ENCODE measurements around the gene ZNF414.

Gene ZNF414

GRCh38 chr19:8531470-8531869 lies 17.5 kb upstream of the ZNF414 start (continued):
- no peak for TF ChIP-seq ARNTL (CRISPR knock-in tag; IDR thresholded peaks at IDR 0.05; ENCODE audit: borderline replicate concordance, low read depth)

DNA sequence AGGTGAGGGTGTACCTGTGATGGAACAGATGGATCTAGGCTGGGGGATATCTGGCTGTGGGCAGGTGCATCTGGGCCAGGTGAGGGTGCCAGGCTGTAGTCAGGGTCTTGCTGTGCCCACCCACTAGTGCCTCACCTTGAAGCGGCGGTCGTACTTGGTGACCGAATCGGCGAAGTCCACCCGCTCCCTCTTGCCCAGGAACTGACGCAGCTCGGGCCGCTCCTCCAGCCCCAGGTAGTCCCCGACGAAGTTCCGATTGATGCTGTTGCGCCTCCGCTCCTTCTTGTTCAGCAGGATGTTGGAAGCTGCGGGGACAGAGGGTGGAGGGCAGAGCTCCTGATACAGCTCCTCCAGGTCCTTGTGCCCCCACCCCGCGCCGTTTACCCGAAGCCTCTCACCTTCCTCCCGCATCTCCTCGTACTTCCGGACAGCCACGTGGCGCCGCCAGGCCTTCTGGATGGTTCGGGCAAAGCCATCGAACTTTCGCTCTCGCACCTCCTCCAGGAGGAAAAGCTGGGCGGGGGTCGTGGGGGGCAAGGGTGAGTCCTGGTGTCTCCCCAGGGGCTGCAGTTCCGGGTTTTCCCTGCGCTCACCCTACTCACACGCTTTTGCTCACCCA lies 16.2 kb upstream of the ZNF414 start:
- TF ChIP-seq ARNTL (CRISPR knock-in tag; IDR thresholded peaks at IDR 0.05; ENCODE audit: borderline replicate concordance, low read depth) (no peak), ISL1 (CRISPR knock-in tag; IDR thresholded peaks at IDR 0.05) (no peak), CREB5 (CRISPR knock-in tag; IDR thresholded peaks at IDR 0.05; ENCODE audit: low read depth) (no peak), CSDC2 (CRISPR knock-in tag; IDR thresholded peaks at IDR 0.05) (no peak), RARB (CRISPR knock-in tag; IDR thresholded peaks at IDR 0.05) (no peak), ESRRG (CRISPR knock-in tag; IDR thresholded peaks at IDR 0.05) (no peak), ZNF8 (CRISPR knock-in tag; IDR thresholded peaks at IDR 0.05) (no peak), TOX (CRISPR knock-in tag; IDR thresholded peaks at IDR 0.05; ENCODE audit: borderline replicate concordance) (no peak), ZFP3 (CRISPR knock-in tag; IDR thresholded peaks at IDR 0.05) (no peak), BACH2 (CRISPR knock-in tag; IDR thresholded peaks at IDR 0.05; ENCODE audit: borderline replicate concordance) (no peak), ZNF70 (CRISPR knock-in tag; IDR thresholded peaks at IDR 0.05) (no peak), ZC3H10 (CRISPR knock-in tag; IDR thresholded peaks at IDR 0.05) (no peak)
- TF ChIP-seq, protein P1, sequence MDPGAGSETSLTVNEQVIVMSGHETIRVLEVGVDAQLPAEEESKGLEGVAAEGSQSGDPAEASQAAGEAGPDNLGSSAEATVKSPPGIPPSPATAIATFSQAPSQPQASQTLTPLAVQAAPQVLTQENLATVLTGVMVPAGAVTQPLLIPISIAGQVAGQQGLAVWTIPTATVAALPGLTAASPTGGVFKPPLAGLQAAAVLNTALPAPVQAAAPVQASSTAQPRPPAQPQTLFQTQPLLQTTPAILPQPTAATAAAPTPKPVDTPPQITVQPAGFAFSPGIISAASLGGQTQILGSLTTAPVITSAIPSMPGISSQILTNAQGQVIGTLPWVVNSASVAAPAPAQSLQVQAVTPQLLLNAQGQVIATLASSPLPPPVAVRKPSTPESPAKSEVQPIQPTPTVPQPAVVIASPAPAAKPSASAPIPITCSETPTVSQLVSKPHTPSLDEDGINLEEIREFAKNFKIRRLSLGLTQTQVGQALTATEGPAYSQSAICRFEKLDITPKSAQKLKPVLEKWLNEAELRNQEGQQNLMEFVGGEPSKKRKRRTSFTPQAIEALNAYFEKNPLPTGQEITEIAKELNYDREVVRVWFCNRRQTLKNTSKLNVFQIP (CRISPR knock-in tag; IDR thresholded peaks at IDR 0.05; ENCODE audit: borderline replicate concordance, low read depth): no peak
- TF ChIP-seq, protein P2, sequence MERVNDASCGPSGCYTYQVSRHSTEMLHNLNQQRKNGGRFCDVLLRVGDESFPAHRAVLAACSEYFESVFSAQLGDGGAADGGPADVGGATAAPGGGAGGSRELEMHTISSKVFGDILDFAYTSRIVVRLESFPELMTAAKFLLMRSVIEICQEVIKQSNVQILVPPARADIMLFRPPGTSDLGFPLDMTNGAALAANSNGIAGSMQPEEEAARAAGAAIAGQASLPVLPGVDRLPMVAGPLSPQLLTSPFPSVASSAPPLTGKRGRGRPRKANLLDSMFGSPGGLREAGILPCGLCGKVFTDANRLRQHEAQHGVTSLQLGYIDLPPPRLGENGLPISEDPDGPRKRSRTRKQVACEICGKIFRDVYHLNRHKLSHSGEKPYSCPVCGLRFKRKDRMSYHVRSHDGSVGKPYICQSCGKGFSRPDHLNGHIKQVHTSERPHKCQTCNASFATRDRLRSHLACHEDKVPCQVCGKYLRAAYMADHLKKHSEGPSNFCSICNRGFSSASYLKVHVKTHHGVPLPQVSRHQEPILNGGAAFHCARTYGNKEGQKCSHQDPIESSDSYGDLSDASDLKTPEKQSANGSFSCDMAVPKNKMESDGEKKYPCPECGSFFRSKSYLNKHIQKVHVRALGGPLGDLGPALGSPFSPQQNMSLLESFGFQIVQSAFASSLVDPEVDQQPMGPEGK (CRISPR knock-in tag; IDR thresholded peaks at IDR 0.05; ENCODE audit: borderline replicate concordance): no peak
- TF ChIP-seq, protein P3, sequence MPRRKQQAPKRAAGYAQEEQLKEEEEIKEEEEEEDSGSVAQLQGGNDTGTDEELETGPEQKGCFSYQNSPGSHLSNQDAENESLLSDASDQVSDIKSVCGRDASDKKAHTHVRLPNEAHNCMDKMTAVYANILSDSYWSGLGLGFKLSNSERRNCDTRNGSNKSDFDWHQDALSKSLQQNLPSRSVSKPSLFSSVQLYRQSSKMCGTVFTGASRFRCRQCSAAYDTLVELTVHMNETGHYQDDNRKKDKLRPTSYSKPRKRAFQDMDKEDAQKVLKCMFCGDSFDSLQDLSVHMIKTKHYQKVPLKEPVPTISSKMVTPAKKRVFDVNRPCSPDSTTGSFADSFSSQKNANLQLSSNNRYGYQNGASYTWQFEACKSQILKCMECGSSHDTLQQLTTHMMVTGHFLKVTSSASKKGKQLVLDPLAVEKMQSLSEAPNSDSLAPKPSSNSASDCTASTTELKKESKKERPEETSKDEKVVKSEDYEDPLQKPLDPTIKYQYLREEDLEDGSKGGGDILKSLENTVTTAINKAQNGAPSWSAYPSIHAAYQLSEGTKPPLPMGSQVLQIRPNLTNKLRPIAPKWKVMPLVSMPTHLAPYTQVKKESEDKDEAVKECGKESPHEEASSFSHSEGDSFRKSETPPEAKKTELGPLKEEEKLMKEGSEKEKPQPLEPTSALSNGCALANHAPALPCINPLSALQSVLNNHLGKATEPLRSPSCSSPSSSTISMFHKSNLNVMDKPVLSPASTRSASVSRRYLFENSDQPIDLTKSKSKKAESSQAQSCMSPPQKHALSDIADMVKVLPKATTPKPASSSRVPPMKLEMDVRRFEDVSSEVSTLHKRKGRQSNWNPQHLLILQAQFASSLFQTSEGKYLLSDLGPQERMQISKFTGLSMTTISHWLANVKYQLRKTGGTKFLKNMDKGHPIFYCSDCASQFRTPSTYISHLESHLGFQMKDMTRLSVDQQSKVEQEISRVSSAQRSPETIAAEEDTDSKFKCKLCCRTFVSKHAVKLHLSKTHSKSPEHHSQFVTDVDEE (CRISPR knock-in tag; IDR thresholded peaks at IDR 0.05): no peak
- ATAC-seq: no peak

DNA sequence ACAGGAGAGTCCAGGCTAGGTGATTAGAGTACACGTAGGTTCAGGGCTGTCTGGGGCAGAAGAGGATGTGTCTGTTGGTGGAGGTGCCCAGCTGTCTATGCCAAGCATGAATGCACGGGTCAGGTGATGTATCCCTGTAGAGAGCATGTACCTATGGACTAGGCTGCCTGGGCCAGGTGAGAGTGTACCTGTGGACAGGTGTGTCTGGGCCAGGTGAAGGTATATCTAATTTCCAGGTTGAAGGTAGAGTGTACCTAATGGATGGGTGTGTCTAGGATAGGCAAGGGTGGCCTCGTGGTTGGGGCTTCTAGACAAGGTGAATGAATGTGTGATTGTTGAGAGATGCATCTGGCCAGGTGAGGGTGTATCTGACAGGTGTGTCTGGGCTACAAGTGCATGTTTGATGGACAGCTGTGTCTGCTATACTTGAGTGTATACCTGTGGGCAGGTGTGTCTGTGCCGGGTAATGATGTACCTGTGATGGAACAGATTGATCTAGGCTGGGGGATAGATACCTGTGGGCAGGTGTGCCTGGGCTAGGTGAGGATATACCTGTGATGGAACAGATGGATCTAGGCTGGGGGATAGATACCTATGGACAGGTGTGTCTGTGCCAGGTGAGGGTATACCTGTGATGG lies 15.5 kb upstream of the ZNF414 start:
- TF ChIP-seq, protein P2 (CRISPR knock-in tag; IDR thresholded peaks at IDR 0.05; ENCODE audit: borderline replicate concordance): no peak
- TF ChIP-seq CREB5 (CRISPR knock-in tag; IDR thresholded peaks at IDR 0.05; ENCODE audit: low read depth): no peak
- no peak for ATAC-seq

DNA sequence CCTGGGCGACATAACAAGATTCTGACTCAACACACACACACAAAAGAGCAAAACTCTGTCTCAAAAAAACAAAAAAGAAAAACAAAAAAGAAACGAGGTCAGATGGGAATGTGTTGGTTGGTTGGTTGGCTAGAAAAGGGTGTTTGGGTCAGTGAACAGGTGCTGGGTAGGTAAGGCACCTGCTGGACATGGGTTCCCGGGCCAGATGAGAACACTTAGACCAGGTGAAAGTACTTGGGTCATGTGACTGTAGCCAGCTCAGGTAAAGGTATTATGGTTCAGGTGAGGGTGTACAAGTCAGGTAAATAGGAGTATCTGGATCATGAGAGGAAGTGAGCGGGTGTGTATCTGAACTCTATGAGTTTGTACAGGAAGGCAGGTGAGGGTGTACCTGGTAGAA lies 14.5 kb upstream of the ZNF414 start:
- no peak for ATAC-seq
- TF ChIP-seq ZC3H10 (CRISPR knock-in tag; IDR thresholded peaks at IDR 0.05): no peak
- no peak for TF ChIP-seq ZNF70 (CRISPR knock-in tag; IDR thresholded peaks at IDR 0.05)
- TF ChIP-seq, protein P3 (CRISPR knock-in tag; IDR thresholded peaks at IDR 0.05): no peak
- TF ChIP-seq ZNF8 (CRISPR knock-in tag; IDR thresholded peaks at IDR 0.05): no peak
- no peak for TF ChIP-seq CREB5 (CRISPR knock-in tag; IDR thresholded peaks at IDR 0.05; ENCODE audit: low read depth)
- no peak for TF ChIP-seq ISL1 (CRISPR knock-in tag; IDR thresholded peaks at IDR 0.05)
- TF ChIP-seq OSR1 (CRISPR knock-in tag; IDR thresholded peaks at IDR 0.05): no peak
- TF ChIP-seq ZNF565 (CRISPR knock-in tag; conservative IDR thresholded peaks at IDR 0.05; ENCODE audit: low read depth): no peak
- TF ChIP-seq ESRRG (CRISPR knock-in tag; IDR thresholded peaks at IDR 0.05): no peak

Measured in SK-N-SH treated with all-trans-retinoic acid at 6 μM for 48 hours (cell line).